K562 (cell line): ENCODE measurements around the gene LCA5L. TPM values are rescaled to one million over a fixed set of nuclear protein-coding genes. Genes with fewer than 3 reads are reported as not detected.
A peak's percentile ranks its signal among the peaks of the same experiment; 100 is the strongest.

Experiments used
- ARID3A ChIP-seq: IDR thresholded peaks from 2 replicates; pipeline ENCODE4 v1.6.1; 2012; ENCODE audit warnings: low read depth, low read length, improper control_type of control experiment, borderline replicate concordance
- ATF7 ChIP-seq: fragments of 450-650 bp; IDR thresholded peaks from 2 replicates; pipeline ENCODE4 v1.7.1; 2014; ENCODE audit warnings: mild to moderate bottlenecking, moderate library complexity
- BRD9 ChIP-seq: fragments of 450-650 bp; IDR thresholded peaks from 2 replicates; pipeline ENCODE4 v1.6.1; 2018; ENCODE audit warnings: low read depth; ENCODE audit not compliant: partially characterized antibody
- BRF1 ChIP-seq: IDR thresholded peaks from 3 replicates; pipeline ENCODE4 v1.6.1; 2011; ENCODE audit warnings: borderline replicate concordance, mild to moderate bottlenecking; ENCODE audit not compliant: insufficient read length; ENCODE audit errors: extremely low read depth
- CEBPG ChIP-seq, 3 experiments: fragments of 200-800 bp in 1 of 3; sonication (Bioruptor generic) in 1 of 3; sonication (generic) in 1 of 3; formaldehyde crosslinking in 1 of 3; IDR thresholded peaks in 2 of 3; conservative IDR thresholded peaks in 1 of 3; 2 replicates each; pipeline versions ENCODE4 v1.6.1 to v1.8.0; 2016 to 2022; ENCODE audit warnings: missing compliant biosample characterization in 2 of 3, missing genetic modification characterization in 2 of 3, mild to moderate bottlenecking in 1 of 3, missing genetic modification reagents in 1 of 3
- DEAF1 ChIP-seq: fragments of 450-650 bp; formaldehyde crosslinking; IDR thresholded peaks from 2 replicates; pipeline ENCODE4 v1.4.0; 2020; ENCODE audit warnings: mild to moderate bottlenecking, moderate library complexity
- EWSR1 ChIP-seq: fragments of 450-650 bp; IDR thresholded peaks from 2 replicates; pipeline ENCODE4 v1.6.1; 2018; ENCODE audit warnings: borderline replicate concordance, mild to moderate bottlenecking, low read depth, moderate library complexity; ENCODE audit not compliant: partially characterized antibody
- HDAC3 ChIP-seq: fragments of 450-650 bp; IDR thresholded peaks from 2 replicates; pipeline ENCODE4 v1.6.1; 2018; ENCODE audit warnings: borderline replicate concordance, mild to moderate bottlenecking, moderate library complexity; ENCODE audit not compliant: partially characterized antibody
- MGA ChIP-seq: fragments of 450-650 bp; IDR thresholded peaks from 2 replicates; pipeline ENCODE4 v1.6.1; 2016; ENCODE audit warnings: mild to moderate bottlenecking, moderate library complexity
- NBN ChIP-seq: fragments of 450-650 bp; IDR thresholded peaks from 2 replicates; pipeline ENCODE4 v1.6.1; 2016; ENCODE audit warnings: low read depth, mild to moderate bottlenecking
- polyA plus RNA-seq, 8 experiments: library from polyadenylated mRNA; depleted of rRNA in 4 of 8; stranded (reverse) in 5 of 8; unstranded in 3 of 8; fragments of >200 nt; fragmentation: Nextera tagmentation in 2 of 8; fragmentation: Illumina TruSeq in 1 of 8; extraction: Ambion mirVana in 2 of 8; extraction: Trizol in 1 of 8; gene quantifications; 2 replicates each; pipeline versions ENCODE4 v1.2.1 to v1.2.3, GENCODE V29; 2011 to 2014; ENCODE audit warnings: inconsistent platforms in 1 of 8, missing spikeins in 1 of 8
- total RNA-seq, 7 experiments: library from RNA; depleted of rRNA in 6 of 7; stranded (reverse); fragments of >200 nt in 6 of 7; fragmentation: Illumina TruSeq in 2 of 7; extraction: Trizol in 2 of 7; gene quantifications; 2 replicates each; pipeline versions ENCODE4 v1.2.1 to v1.2.3, GENCODE V29; 2011 to 2021; ENCODE audit warnings: low replicate concordance in 1 of 7

The LCA5L gene
- total and polyA plus RNA-seq, 9 of the 15 experiments (the other 6 are each of a cell fraction or from before 2014, with no cell fraction given): 1.8 to 4.9 (median 3.8) TPM

- peak; percentile 83 for TF ChIP-seq DEAF1 (CRISPR knock-in tag)
- TF ChIP-seq EWSR1: no peak
- no peak for TF ChIP-seq CEBPG (CRISPR knock-in tag; IDR thresholded peaks at IDR 0.05)
- TF ChIP-seq CEBPG (tag; conservative IDR thresholded peaks at IDR 0.05 in 1 of 2, IDR thresholded peaks at IDR 0.05 in 1 of 2): no peak
- TF ChIP-seq BRF1: no peak
- TF ChIP-seq ARID3A: peak; percentile 39; the same call in 1 of the 2 replicates
- TF ChIP-seq HDAC3: no peak
- TF ChIP-seq ATF7: no peak
- TF ChIP-seq BRD9: peak; percentile 68
- no peak for TF ChIP-seq NBN
- TF ChIP-seq MGA: no peak
Measured at GRCh38 chr21:39441502-39442475, 3.8 kb downstream of the LCA5L start (continued).
